ENCODE results near the gene ZFPM1.

ZFPM1 gene

DNA sequence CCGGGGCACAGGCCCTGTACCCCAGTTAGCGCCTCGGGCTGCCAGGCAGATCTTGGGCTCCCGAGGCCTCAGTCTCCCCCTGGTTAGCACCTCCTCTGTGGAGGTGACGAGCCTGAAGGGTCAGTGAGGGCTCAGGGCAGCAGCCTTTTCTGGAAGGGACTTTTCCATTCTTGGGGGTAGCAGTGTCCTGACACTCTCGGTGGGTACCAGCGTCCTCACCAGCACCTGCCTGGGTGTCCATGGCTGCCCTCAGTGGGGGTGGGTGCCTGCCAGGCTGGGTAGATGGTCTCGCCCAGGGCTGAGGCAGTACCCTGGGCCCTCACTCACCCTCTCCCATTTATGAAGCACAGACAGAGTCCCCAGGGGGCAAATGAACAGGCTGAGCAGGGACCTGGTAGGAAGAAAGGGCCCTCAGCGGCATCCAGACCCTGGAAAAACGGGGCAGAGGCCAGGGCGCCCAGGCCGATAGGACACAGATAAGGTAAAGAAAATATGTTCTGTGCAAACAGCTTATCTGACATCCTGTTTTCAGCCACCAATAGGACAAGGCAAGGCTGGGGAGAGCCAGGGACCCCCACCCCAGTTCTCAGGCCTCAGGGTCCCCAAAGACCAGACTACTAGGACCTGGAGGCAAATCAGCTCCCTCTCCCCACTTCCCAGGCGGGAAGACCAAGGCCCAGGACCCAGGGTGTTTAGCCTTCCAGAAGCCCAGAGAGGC is 50.9 kb downstream of the ZFPM1 start:
- no peak overlapping the region for H2AK5ac ChIP-seq (ENCODE audit: low read length)
- no peak overlapping the region for H3K4ac ChIP-seq (ENCODE audit: low read depth, low read length)
- H2BK12ac ChIP-seq (ENCODE audit: low read length) = no peak overlapping the region
- no peak overlapping the region for H4K91ac ChIP-seq (ENCODE audit: low read depth, low read length)
- DNase-seq = no peak
- no peaks in the 10 kb centered on the region for H3K27me3 ChIP-seq (ENCODE audit: insufficient read depth, low read length)
- H3K23ac ChIP-seq (ENCODE audit: low read length) = no peak overlapping the region
- H3K36me3 ChIP-seq (ENCODE audit: control insufficient read depth in 1 of 2, insufficient read depth in 2 of 2, low read length in 2 of 2) = peaks cover 9 to 16% of the 10 kb centered on the region in 2 experiments
- no peaks in the 10 kb centered on the region for H3K9me3 ChIP-seq (ENCODE audit: insufficient read depth, low read depth, low read length)
- no peak overlapping the region for H3K27ac ChIP-seq (ENCODE audit: low read depth, low read length)
- H3K79me2 ChIP-seq (ENCODE audit: control insufficient read depth, insufficient read depth, low read length, poor library complexity) = no peaks in the 10 kb centered on the region
- no CpG with 5 or more reads among the region's 13 CpGs for WGBS (ENCODE audit: extremely low coverage, insufficient coverage, insufficient read length)
- peaks cover 3 to 5% of the 10 kb centered on the region in 2 experiments for H3K4me1 ChIP-seq (ENCODE audit: control insufficient read depth in 1 of 2, insufficient read depth in 2 of 2, low read length in 2 of 2)
- no peak overlapping the region for H3K18ac ChIP-seq (ENCODE audit: low read length)
- no peak overlapping the region for H3K9ac ChIP-seq (ENCODE audit: low read length)
- no peak overlapping the region for H2BK120ac ChIP-seq (ENCODE audit: insufficient read depth, low read length, poor library complexity)
- H3K79me1 ChIP-seq (ENCODE audit: low read length) = no peaks in the 10 kb centered on the region
- H3K14ac ChIP-seq (ENCODE audit: low read length) = no peak overlapping the region
- H3K4me2 ChIP-seq (ENCODE audit: low read length) = no peak overlapping the region
- no peak overlapping the region for H3K4me3 ChIP-seq (ENCODE audit: low read depth, low read length)
- no peak overlapping the region for H4K8ac ChIP-seq (ENCODE audit: low read depth, low read length)
- H4K12ac ChIP-seq (ENCODE audit: low read depth, low read length) = no peak overlapping the region
- H2AFZ ChIP-seq (ENCODE audit: insufficient read depth, low read length, poor library complexity) = no peak overlapping the region
- H2BK5ac ChIP-seq (ENCODE audit: low read depth, low read length, poor library complexity) = no peak overlapping the region

DNA sequence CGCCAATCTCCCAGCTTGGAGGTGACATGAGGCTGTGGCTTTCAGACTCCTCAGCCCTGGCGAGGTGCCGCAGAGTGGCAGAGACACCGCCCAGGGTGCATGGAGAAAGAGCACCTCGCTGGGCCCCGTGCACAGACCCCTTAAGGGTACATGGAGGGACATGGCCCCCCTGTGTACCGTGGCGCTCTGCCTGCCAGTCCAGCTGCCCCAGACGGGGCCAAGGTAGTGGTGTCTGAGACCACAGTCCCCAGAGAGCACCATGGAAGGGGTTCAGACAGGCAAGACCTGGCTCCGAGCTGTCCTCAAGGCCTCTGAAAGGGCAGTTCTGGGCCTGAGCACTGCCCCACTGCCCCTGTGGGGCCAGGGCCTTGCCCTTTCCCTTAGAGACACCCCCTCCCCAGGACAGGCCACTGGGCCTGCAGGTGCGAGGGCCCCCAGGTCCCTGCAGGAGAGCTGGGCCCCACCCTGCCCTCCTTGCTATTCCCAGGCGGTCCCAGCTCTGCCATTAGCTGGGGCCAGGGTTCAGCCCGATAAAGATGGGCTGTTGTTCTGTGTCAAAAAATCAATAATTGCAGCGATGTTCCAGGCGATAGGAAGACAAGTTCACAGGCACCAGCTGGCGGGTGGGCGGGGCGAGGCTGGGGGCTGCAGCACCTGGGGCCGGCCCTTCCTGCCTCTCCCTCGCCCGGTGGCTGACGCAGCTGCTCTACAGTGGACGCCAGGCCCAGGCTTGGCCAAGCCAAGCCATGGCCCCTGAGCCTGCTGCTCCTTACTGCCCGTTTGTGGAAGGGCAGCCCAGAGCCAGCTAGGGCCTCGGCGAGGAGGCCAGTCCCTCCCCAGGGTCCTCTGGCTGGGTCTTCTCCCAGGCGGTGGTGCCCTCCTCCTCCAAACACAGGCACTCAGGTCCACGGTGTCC is 51.7 kb downstream of the ZFPM1 start:
- no peaks in the 10 kb centered on the region for H3K79me2 ChIP-seq (ENCODE audit: control insufficient read depth, insufficient read depth, low read length, poor library complexity)
- no peak overlapping the region for H4K12ac ChIP-seq (ENCODE audit: low read depth, low read length)
- H3K27me3 ChIP-seq (ENCODE audit: insufficient read depth, low read length) = no peaks in the 10 kb centered on the region
- H2BK120ac ChIP-seq (ENCODE audit: insufficient read depth, low read length, poor library complexity) = no peak overlapping the region
- no peak overlapping the region for H2BK12ac ChIP-seq (ENCODE audit: low read length)
- H3K4me3 ChIP-seq (ENCODE audit: low read depth, low read length) = no peak overlapping the region
- H3K18ac ChIP-seq (ENCODE audit: low read length) = no peak overlapping the region
- no peak overlapping the region for H3K4me2 ChIP-seq (ENCODE audit: low read length)
- no peak overlapping the region for H3K9ac ChIP-seq (ENCODE audit: low read length)
- peaks cover 9 to 18% of the 10 kb centered on the region in 2 experiments for H3K36me3 ChIP-seq (ENCODE audit: control insufficient read depth in 1 of 2, insufficient read depth in 2 of 2, low read length in 2 of 2)
- H4K8ac ChIP-seq (ENCODE audit: low read depth, low read length) = no peak overlapping the region
- peaks cover 3 to 5% of the 10 kb centered on the region in 2 experiments for H3K4me1 ChIP-seq (ENCODE audit: control insufficient read depth in 1 of 2, insufficient read depth in 2 of 2, low read length in 2 of 2)
- no peak overlapping the region for H2AK5ac ChIP-seq (ENCODE audit: low read length)
- no peaks in the 10 kb centered on the region for H3K79me1 ChIP-seq (ENCODE audit: low read length)
- H3K4ac ChIP-seq (ENCODE audit: low read depth, low read length) = no peak overlapping the region
- H3K23ac ChIP-seq (ENCODE audit: low read length) = no peak overlapping the region
- H2BK5ac ChIP-seq (ENCODE audit: low read depth, low read length, poor library complexity) = no peak overlapping the region
- no peak overlapping the region for H4K91ac ChIP-seq (ENCODE audit: low read depth, low read length)
- DNase-seq = no peak
- H3K14ac ChIP-seq (ENCODE audit: low read length) = no peak overlapping the region
- H2AFZ ChIP-seq (ENCODE audit: insufficient read depth, low read length, poor library complexity) = no peak overlapping the region
- H3K9me3 ChIP-seq (ENCODE audit: insufficient read depth, low read depth, low read length) = no peaks in the 10 kb centered on the region
- no CpG with 5 or more reads among the region's 28 CpGs for WGBS (ENCODE audit: extremely low coverage, insufficient coverage, insufficient read length)
- H3K27ac ChIP-seq (ENCODE audit: low read depth, low read length) = no peak overlapping the region

GRCh38 chr16:88505405-88506082 is 52.5 kb downstream of the ZFPM1 start:
- no peak overlapping the region for H2BK12ac ChIP-seq (ENCODE audit: low read length)
- no peaks in the 10 kb centered on the region for H3K79me2 ChIP-seq (ENCODE audit: control insufficient read depth, insufficient read depth, low read length, poor library complexity)
- H3K18ac ChIP-seq (ENCODE audit: low read length) = no peak overlapping the region
- no peak overlapping the region for H3K9ac ChIP-seq (ENCODE audit: low read length)
- no CpG with 5 or more reads among the region's 22 CpGs for WGBS (ENCODE audit: extremely low coverage, insufficient coverage, insufficient read length)
- H3K4me3 ChIP-seq (ENCODE audit: low read depth, low read length) = no peak overlapping the region
- no peak overlapping the region for H2AFZ ChIP-seq (ENCODE audit: insufficient read depth, low read length, poor library complexity)
- peaks cover 3 to 5% of the 10 kb centered on the region in 2 experiments for H3K4me1 ChIP-seq (ENCODE audit: control insufficient read depth in 1 of 2, insufficient read depth in 2 of 2, low read length in 2 of 2)
- H4K8ac ChIP-seq (ENCODE audit: low read depth, low read length) = no peak overlapping the region
- no peaks in the 10 kb centered on the region for H3K27me3 ChIP-seq (ENCODE audit: insufficient read depth, low read length)
- H3K27ac ChIP-seq (ENCODE audit: low read depth, low read length) = no peak overlapping the region
- H3K14ac ChIP-seq (ENCODE audit: low read length) = no peak overlapping the region
- no peak overlapping the region for H2AK5ac ChIP-seq (ENCODE audit: low read length)
- peaks cover 9 to 18% of the 10 kb centered on the region in 2 experiments for H3K36me3 ChIP-seq (ENCODE audit: control insufficient read depth in 1 of 2, insufficient read depth in 2 of 2, low read length in 2 of 2)
- no peak overlapping the region for H3K23ac ChIP-seq (ENCODE audit: low read length)
- H2BK120ac ChIP-seq (ENCODE audit: insufficient read depth, low read length, poor library complexity) = no peak overlapping the region
- no peak overlapping the region for H4K12ac ChIP-seq (ENCODE audit: low read depth, low read length)
- H3K9me3 ChIP-seq (ENCODE audit: insufficient read depth, low read depth, low read length) = no peaks in the 10 kb centered on the region
- H2BK5ac ChIP-seq (ENCODE audit: low read depth, low read length, poor library complexity) = no peak overlapping the region
- H3K4ac ChIP-seq (ENCODE audit: low read depth, low read length) = no peak overlapping the region
- no peaks in the 10 kb centered on the region for H3K79me1 ChIP-seq (ENCODE audit: low read length)
- no peak overlapping the region for H3K4me2 ChIP-seq (ENCODE audit: low read length)
- H4K91ac ChIP-seq (ENCODE audit: low read depth, low read length) = no peak overlapping the region
- no peak for DNase-seq

DNA sequence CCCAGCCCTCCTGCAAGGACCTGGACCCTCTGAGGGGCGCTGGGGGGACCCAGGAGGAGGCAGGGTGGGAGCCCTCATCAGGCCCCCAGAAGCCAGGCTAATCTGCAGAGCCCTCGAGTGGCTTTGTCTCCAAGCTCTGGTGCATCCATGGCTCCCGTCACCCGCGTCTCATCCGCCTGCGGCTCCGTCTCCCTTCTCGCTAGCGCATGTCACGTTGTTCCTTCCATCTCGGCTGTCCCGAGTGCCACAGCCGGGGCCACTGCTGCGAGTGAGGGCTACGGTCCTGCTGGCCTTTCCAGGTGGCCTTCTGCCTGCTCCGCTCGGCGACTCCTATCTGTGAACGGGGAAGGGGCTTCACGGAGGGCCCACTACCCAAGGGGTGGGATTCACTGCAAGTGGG is 53.6 kb downstream of the ZFPM1 start:
- no peak overlapping the region for H2AK5ac ChIP-seq (ENCODE audit: low read length)
- H3K9me3 ChIP-seq (ENCODE audit: insufficient read depth, low read depth, low read length) = no peaks in the 10 kb centered on the region
- WGBS (ENCODE audit: extremely low coverage, insufficient coverage, insufficient read length) = no CpG with 5 or more reads among the region's 21 CpGs
- H3K4me2 ChIP-seq (ENCODE audit: low read length) = no peak overlapping the region
- H3K4me3 ChIP-seq (ENCODE audit: low read depth, low read length) = no peak overlapping the region
- H3K4ac ChIP-seq (ENCODE audit: low read depth, low read length) = no peak overlapping the region
- peaks cover 9 to 18% of the 10 kb centered on the region in 2 experiments for H3K36me3 ChIP-seq (ENCODE audit: control insufficient read depth in 1 of 2, insufficient read depth in 2 of 2, low read length in 2 of 2)
- H4K91ac ChIP-seq (ENCODE audit: low read depth, low read length) = no peak overlapping the region
- no peaks in the 10 kb centered on the region for H3K27me3 ChIP-seq (ENCODE audit: insufficient read depth, low read length)
- H3K79me1 ChIP-seq (ENCODE audit: low read length) = no peaks in the 10 kb centered on the region
- H3K9ac ChIP-seq (ENCODE audit: low read length) = no peak overlapping the region
- H2AFZ ChIP-seq (ENCODE audit: insufficient read depth, low read length, poor library complexity) = no peak overlapping the region
- DNase-seq = no peak
- H3K4me1 ChIP-seq (ENCODE audit: control insufficient read depth in 1 of 2, insufficient read depth in 2 of 2, low read length in 2 of 2) = peaks cover 3 to 5% of the 10 kb centered on the region in 2 experiments
- no peak overlapping the region for H2BK5ac ChIP-seq (ENCODE audit: low read depth, low read length, poor library complexity)
- H3K79me2 ChIP-seq (ENCODE audit: control insufficient read depth, insufficient read depth, low read length, poor library complexity) = no peaks in the 10 kb centered on the region
- no peak overlapping the region for H3K18ac ChIP-seq (ENCODE audit: low read length)
- H3K23ac ChIP-seq (ENCODE audit: low read length) = no peak overlapping the region
- no peak overlapping the region for H2BK12ac ChIP-seq (ENCODE audit: low read length)
- H2BK120ac ChIP-seq (ENCODE audit: insufficient read depth, low read length, poor library complexity) = no peak overlapping the region
- H4K8ac ChIP-seq (ENCODE audit: low read depth, low read length) = no peak overlapping the region
- H3K14ac ChIP-seq (ENCODE audit: low read length) = no peak overlapping the region
- no peak overlapping the region for H4K12ac ChIP-seq (ENCODE audit: low read depth, low read length)
- H3K27ac ChIP-seq (ENCODE audit: low read depth, low read length) = no peak overlapping the region

Measured in trophoblast cell (in vitro differentiated cells and primary cell).